ENCODE results near the gene CMBL.

GRCh38 chr5:10286162-10286861, 21.4 kb downstream of the CMBL start:
- TF ChIP-seq CTCF (IDR thresholded peaks at IDR 0.05; ENCODE audit: low read depth, low read length) (no peak), EZH2phosphoT487 (IDR thresholded peaks at IDR 0.05; ENCODE audit: low read depth) (no peak)

All from OCI-LY3 (cell line).